Cardiac septum (tissue), 1 donor: ENCODE data around the gene ACTN1. TPM values are rescaled to one million over a fixed set of nuclear protein-coding genes. Genes with fewer than 3 reads are reported as not detected.

Source experiments
- DNase-seq: peaks from one replicate; pipeline ENCODE4 v3.0.0-alpha.2; 2020; ENCODE audit warnings: low spot score
- intact Hi-C: fragments of 100-400 bp; cut with DNase I; formaldehyde crosslinking; loops from one replicate; pipeline ENCODE4 v1.14.0; 2022
- total RNA-seq: library from RNA; stranded (reverse); fragmentation: NEBNext Ultra II Directional; extraction: Animal tissue kit (Norgen Biotek cat#: 25700); gene quantifications from one replicate; pipeline ENCODE4 v1.2.1, GENCODE V29; 2021
- donor health status: DM: no; HTN: no; CAD: no.

Gene ACTN1
- total RNA-seq, 1 donor from 2014 or later = 346 TPM

GRCh38 chr14:68899033-68899603, 80.0 kb downstream of the ACTN1 start:
- no peak for DNase-seq
- intact Hi-C loops = no loop called here

GRCh38 chr14:68898248-68899032, 80.7 kb downstream of the ACTN1 start:
- intact Hi-C loops = no loop called here
- DNase-seq = no peak

- no peak for DNase-seq
- intact Hi-C loops = no loop called here
These were observed 81.4 kb downstream of the ACTN1 start for GRCh38 chr14:68897559-68898155.

- intact Hi-C loops = no loop called here
- no peak for DNase-seq
These were observed 83.0 kb downstream of the ACTN1 start for GRCh38 chr14:68896132-68896531.

- no peak for DNase-seq
- intact Hi-C loops = no loop called here
These were observed 84.0 kb downstream of the ACTN1 start for GRCh38 chr14:68894802-68895703.

GRCh38 chr14:68894123-68894522, 85.0 kb downstream of the ACTN1 start:
- intact Hi-C loops = no loop called here
- DNase-seq = no peak

- DNase-seq = no peak
- intact Hi-C loops = no loop called here
These were observed 85.5 kb downstream of the ACTN1 start for GRCh38 chr14:68893566-68893965.

GRCh38 chr14:68892961-68893360, 86.1 kb downstream of the ACTN1 start:
- no peak for DNase-seq
- intact Hi-C loops = no loop called here

- intact Hi-C loops = no loop called here
- no peak for DNase-seq
These were observed 87.0 kb downstream of the ACTN1 start for GRCh38 chr14:68891851-68892660.

GRCh38 chr14:68890173-68890931, 88.8 kb downstream of the ACTN1 start:
- intact Hi-C loops = no loop called here
- peak; percentile 72 for DNase-seq

GRCh38 chr14:68888883-68889282, 90.2 kb downstream of the ACTN1 start:
- peak; percentile 26 for DNase-seq
- intact Hi-C loops = no loop called here

- intact Hi-C loops = no loop called here
- DNase-seq = peak; percentile 71
These were observed 90.9 kb downstream of the ACTN1 start for GRCh38 chr14:68888025-68888850.

GRCh38 chr14:68886109-68886434, 93.0 kb downstream of the ACTN1 start:
- DNase-seq = peak; percentile 71
- intact Hi-C loops = no loop called here

- intact Hi-C loops = no loop called here
- DNase-seq = peak; percentile 74
These were observed 93.6 kb downstream of the ACTN1 start for GRCh38 chr14:68885226-68886108.

GRCh38 chr14:68884031-68885030, 94.8 kb downstream of the ACTN1 start:
- no peak for DNase-seq
- intact Hi-C loops = no loop called here

GRCh38 chr14:68882235-68882634, 96.9 kb downstream of the ACTN1 start:
- intact Hi-C loops = no loop called here
- DNase-seq = no peak
